RWPE1 (cell line): ENCODE results near the gene USP3.

ENCODE experiments used
- CTCF ChIA-PET: fragments of 350-600 bp; sonication (Branson Sonifier 250); formaldehyde crosslinking; extraction: SDS; loops from one replicate; lab custom pipeline; 2021; lab: Yijun Ruan, JAX
- POLR2A ChIA-PET: fragments of 400-600 bp; formaldehyde crosslinking; extraction: SDS; loops from one replicate; lab custom pipeline; 2020; ENCODE audit warnings: antibody characterized with exemption; ENCODE audit not compliant: low non-redundant PET; lab: Yijun Ruan, JAX
- DNase-seq: peaks from one replicate; pipeline ENCODE4 v3.0.0; 2012; ENCODE audit warnings: low spot score
- H3K27ac ChIP-seq: fragments of 450-650 bp; 2 replicates; pipeline ENCODE4 v1.5.1; 2017
- CTCF ChIP-seq: fragments of 450-650 bp; conservative IDR thresholded peaks from 2 replicates; pipeline ENCODE4 v1.5.1; 2017; ENCODE audit warnings: low read depth, mild to moderate bottlenecking

The USP3 gene

GRCh38 chr15:63626955-63627354 is 122.6 kb downstream of the USP3 start:
- CTCF ChIA-PET: interaction anchor here (0.6 to 0.7 kb wide), 2 partner anchors 10 to 413 kb away, joined by 3 read pairs; no protein-coding TSS in a partner anchor
- no peak for TF ChIP-seq CTCF
- POLR2A ChIA-PET: no interaction called here
- DNase-seq: no peak
- H3K27ac ChIP-seq: no peak overlapping the region

GRCh38 chr15:63628123-63628822 is 123.9 kb downstream of the USP3 start:
- H3K27ac ChIP-seq: no peak overlapping the region
- ChIA-PET POLR2A (no interaction called here), CTCF (interaction anchor here (0.6 to 1.3 kb wide), 5 partner anchors 18 to 1181 kb away, joined by 3 to 10 read pairs (median 4); no protein-coding TSS in a partner anchor)
- no peak for TF ChIP-seq CTCF
- no peak for DNase-seq

DNA sequence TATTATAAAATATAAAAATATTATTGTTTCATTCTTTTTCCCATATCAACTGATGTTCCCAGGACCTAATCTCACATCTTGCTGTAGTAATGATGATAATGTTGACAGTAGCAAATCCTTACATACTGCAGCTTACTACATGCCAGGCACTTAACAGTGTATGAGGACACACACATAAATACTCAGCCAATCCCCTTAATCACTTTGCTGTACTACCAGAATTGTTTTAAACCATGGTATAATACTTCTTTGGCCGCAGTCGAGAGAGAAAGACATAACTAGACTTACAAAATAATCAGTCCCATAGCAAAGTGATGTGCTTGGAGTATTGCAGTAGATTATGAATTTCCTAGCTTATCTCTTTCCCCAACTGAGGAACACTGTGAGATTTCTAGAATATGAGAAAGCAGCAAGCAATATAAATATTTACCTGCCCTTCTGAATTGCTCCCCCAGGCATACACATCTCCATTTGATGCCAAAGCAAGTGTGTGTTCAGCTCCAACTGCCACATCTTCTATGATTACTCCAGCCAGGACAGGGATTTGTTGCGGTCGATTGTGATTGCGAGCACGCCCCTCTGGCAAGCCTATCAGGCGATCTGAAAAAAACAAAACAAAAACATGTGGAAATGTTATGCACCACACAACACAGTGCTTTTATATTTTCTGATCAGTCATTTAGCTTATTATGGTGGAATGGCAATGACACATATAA is 125.8 kb downstream of the USP3 start:
- POLR2A ChIA-PET: no interaction called here
- TF ChIP-seq CTCF: no peak
- DNase-seq: no peak
- H3K27ac ChIP-seq: no peak overlapping the region
- CTCF ChIA-PET: no interaction called here

DNA sequence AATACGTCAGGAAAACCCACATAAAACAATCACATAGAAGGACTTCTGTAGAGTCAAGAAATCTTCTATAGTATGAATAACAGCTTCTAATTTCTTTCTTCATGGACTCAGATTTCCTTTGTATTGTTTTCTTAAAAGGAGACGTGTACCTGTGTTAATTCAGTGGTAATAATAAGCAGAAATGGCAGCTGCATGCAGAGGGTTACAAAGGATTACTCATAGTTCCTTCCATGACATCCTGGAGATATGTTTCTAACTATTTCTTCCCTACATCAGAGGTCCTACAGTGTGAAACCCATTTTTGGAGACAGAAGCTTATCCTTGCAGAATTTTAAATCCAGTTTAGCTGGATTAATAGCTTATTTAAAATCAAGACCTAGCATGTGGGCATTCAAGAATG is 128.9 kb downstream of the USP3 start:
- CTCF ChIA-PET: interaction anchor here (0.6 to 1.2 kb wide), 2 partner anchors 23 to 435 kb away, joined by 3 to 5 read pairs; no protein-coding TSS in a partner anchor
- H3K27ac ChIP-seq: no peak overlapping the region
- no peak for TF ChIP-seq CTCF
- DNase-seq: no peak
- POLR2A ChIA-PET: no interaction called here

DNA sequence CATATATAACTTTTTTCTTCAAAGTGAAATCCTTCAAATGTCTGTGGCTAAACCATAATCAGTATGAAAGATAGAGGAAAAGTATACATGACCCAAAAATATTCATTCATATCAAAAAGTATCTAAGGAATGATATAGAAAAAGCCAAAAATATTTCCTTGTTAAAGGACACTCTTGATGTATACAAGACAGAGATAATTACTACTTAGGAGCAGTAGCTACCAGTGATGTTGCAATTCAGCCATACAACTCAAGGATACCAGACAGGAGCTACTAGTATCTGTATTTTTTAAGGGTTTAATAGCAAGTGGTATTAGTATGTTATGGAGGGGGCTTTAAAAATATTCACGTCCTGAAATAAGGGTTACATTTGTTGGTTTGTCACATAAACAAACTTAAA is 129.8 kb downstream of the USP3 start:
- ChIA-PET CTCF (interaction anchor here (0.6 kb wide), 1 partner anchor 13 kb away, joined by 4 read pairs; no protein-coding TSS in a partner anchor), POLR2A (no interaction called here)

More for the DNA sequence above, 129.8 kb downstream of the USP3 start:
- TF ChIP-seq CTCF: no peak
- no peak overlapping the region for H3K27ac ChIP-seq
- DNase-seq: no peak
